Coronary artery (tissue), 2 donors: Measurements from ENCODE around the gene AS3MT.
"Not testable (repeated sequence)": the region's sequence is repeated elsewhere in the genome, so short reads cannot be mapped to it uniquely, and the experiment has no call there.

Experiments
- DNase-seq: peaks from one replicate; pipeline ENCODE4 v3.0.0-alpha.2; 2017; ENCODE audit warnings: low spot score
- H3K27ac ChIP-seq, 2 donors: fragments of 200-600 bp; sonication (generic); one replicate each; pipeline ENCODE4 v1.5.1; 2016 to 2019
- H3K4me3 ChIP-seq: fragments of 200-600 bp; sonication (generic); 2 replicates; pipeline ENCODE4 v1.5.1; 2016; ENCODE audit warnings: mild to moderate bottlenecking, moderate library complexity
- CTCF ChIP-seq: fragments of 200-600 bp; sonication (generic); IDR thresholded peaks from one replicate; pipeline ENCODE4 v1.5.1; 2019; ENCODE audit warnings: antibody characterized with exemption

AS3MT gene

GRCh38 chr10:102845352-102845902 is 23.8 kb upstream of the AS3MT start:
- no peak overlapping the region for H3K27ac ChIP-seq
- no peak for TF ChIP-seq CTCF
- DNase-seq, result no peak
- no peak overlapping the region for H3K4me3 ChIP-seq

- no peak overlapping the region for H3K4me3 ChIP-seq
- no peak for DNase-seq
- TF ChIP-seq CTCF, result no peak
- H3K27ac ChIP-seq, result no peak overlapping the region
Measured at GRCh38 chr10:102850025-102850518, 19.2 kb upstream of the AS3MT start.

- not testable (repeated sequence) for H3K4me3 ChIP-seq, H3K27ac ChIP-seq, DNase-seq
Measured at GRCh38 chr10:102853237-102853636, 16.0 kb upstream of the AS3MT start.

GRCh38 chr10:102855731-102856436 is 13.4 kb upstream of the AS3MT start:
- peak overlapping the region in 1 of 2 donors; percentile 1 for H3K27ac ChIP-seq
- not testable (repeated sequence) for H3K4me3 ChIP-seq, DNase-seq

- no peak overlapping the region for H3K27ac ChIP-seq
- H3K4me3 ChIP-seq, result no peak overlapping the region
- no peak for TF ChIP-seq CTCF
- no peak for DNase-seq
Measured at GRCh38 chr10:102856758-102857424, 12.4 kb upstream of the AS3MT start.

GRCh38 chr10:102859911-102860310 is 9.4 kb upstream of the AS3MT start:
- DNase-seq, result no peak
- Histone ChIP-seq H3K4me3 (no peak overlapping the region), H3K27ac (no peak overlapping the region)
- TF ChIP-seq CTCF, result no peak

- DNase-seq, result no peak
- Histone ChIP-seq H3K4me3 (no peak overlapping the region), H3K27ac (no peak overlapping the region)
- TF ChIP-seq CTCF, result no peak
Measured at GRCh38 chr10:102863660-102864059, 5.6 kb upstream of the AS3MT start.

GRCh38 chr10:102865620-102866019 is 3.6 kb upstream of the AS3MT start:
- DNase-seq, result no peak
- TF ChIP-seq CTCF, result no peak
- Histone ChIP-seq H3K27ac (no peak overlapping the region), H3K4me3 (no peak overlapping the region)
